Mucosa of descending colon (tissue), 3 donors: ENCODE results near the gene VEGFB. TPM values are rescaled to one million over a fixed set of nuclear protein-coding genes. Genes with fewer than 3 reads are reported as not detected.

ENCODE experiments used
- ATAC-seq: fragments of 200-7000 bp; cut with Tn5 transposase; one replicate; pipeline ENCODE4 v1.9.1; 2020; ENCODE audit warnings: mild to moderate bottlenecking, moderate library complexity
- DNase-seq, 3 donors: peaks; one replicate each; pipeline ENCODE4 v3.0.0-alpha.2; 2020
- H3K36me3 ChIP-seq: fragments of 200-600 bp; one replicate; pipeline ENCODE4 v1.8.0; 2021; ENCODE audit warnings: low read depth, mild to moderate bottlenecking
- H3K4me1 ChIP-seq: fragments of 200-600 bp; one replicate; pipeline ENCODE4 v1.8.0; 2021; ENCODE audit warnings: low read depth, mild to moderate bottlenecking
- H3K4me3 ChIP-seq: fragments of 200-600 bp; one replicate; pipeline ENCODE4 v1.8.0; 2021; ENCODE audit warnings: mild to moderate bottlenecking
- H3K9me3 ChIP-seq: fragments of 200-600 bp; one replicate; pipeline ENCODE4 v1.8.0; 2021; ENCODE audit warnings: mild to moderate bottlenecking
- CTCF ChIP-seq: fragments of 200-600 bp; IDR thresholded peaks from one replicate; pipeline ENCODE4 v1.8.0; 2022; ENCODE audit warnings: antibody characterized with exemption, mild to moderate bottlenecking
- intact Hi-C, 2 donors: fragments of 100-400 bp; cut with DNase I in 1 of 2; cut with micrococcal nuclease in 1 of 2; formaldehyde crosslinking; loops; one replicate each; pipeline versions ENCODE4 v1.11.0 to v1.11.1; 2022; cut with DNase I, micrococcal nuclease
- total RNA-seq, 3 donors: library from RNA; stranded (reverse); fragmentation: NEBNext Ultra II Directional in 2 of 3; extraction: Animal tissue kit (Norgen Biotek cat#: 25700) in 2 of 3; gene quantifications; one replicate each; pipeline versions ENCODE4 v1.2.1 to v1.2.4, GENCODE V29; 2021 to 2023
- donor health status: DM: no; HTN: no; CAD: no; lungs with moderate emphysema.
- donor health status: DM: no; HTN: no; CAD: no.
- donor health status: DM: no; HTN: yes; CAD: no.

The VEGFB gene
- total RNA-seq, 3 donors from 2014 or later, result 45.3 to 156 (median 45.6) TPM

DNA sequence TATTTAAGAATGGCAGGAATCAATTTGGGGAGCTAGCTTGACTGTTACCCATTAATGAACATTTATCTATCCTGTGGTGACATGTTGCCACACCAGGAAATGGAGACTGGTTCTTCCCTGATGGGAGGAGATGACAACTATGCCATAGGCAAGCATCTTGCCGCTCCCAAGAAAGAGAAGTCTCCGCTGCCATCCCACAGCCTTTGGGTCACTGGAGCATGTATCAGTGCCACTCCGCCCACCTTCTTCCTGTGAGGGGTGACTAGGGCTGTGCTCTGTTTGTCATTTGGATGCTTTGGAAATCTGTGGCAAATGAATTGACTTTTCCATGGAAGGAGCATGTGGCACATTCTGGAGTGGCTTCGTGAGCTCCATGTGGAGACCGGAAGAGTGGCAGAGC, 42.0 kb upstream of the VEGFB start:
- intact Hi-C loops, result no loop called here
- Histone ChIP-seq H3K4me1 (peaks cover 7% of the 10 kb centered on the region), H3K9me3 (no peaks in the 10 kb centered on the region), H3K4me3 (no peak overlapping the region), H3K36me3 (peaks cover 8% of the 10 kb centered on the region)
- no peak for ATAC-seq
- DNase-seq, result no peak
- no peak for TF ChIP-seq CTCF

DNA sequence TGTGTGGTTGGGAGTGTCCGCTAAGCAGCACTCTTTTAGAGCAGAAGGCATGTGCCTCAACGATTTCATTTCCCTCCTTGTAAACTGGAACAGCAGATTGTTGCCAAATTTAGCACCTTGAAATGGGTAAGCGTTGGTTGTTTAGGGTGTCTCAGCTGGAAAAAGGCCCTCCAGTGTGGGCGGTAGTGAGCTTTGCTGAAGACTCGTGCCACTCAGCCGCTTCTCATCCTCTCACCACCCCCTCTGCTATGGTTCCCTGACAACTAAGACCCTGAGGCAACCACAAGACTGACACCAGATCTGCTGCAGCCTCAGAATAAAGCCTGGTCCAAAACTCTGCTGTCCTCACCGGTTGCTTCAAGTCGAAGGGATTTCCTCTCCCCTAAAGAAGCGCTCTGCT, 37.8 kb upstream of the VEGFB start:
- Histone ChIP-seq H3K36me3 (peaks cover 11% of the 10 kb centered on the region), H3K4me1 (no peaks in the 10 kb centered on the region), H3K4me3 (no peak overlapping the region), H3K9me3 (no peaks in the 10 kb centered on the region)
- intact Hi-C loops, result no loop called here
- no peak for ATAC-seq
- no peak for TF ChIP-seq CTCF
- DNase-seq, result no peak

GRCh38 chr11:64198511-64198910, 35.9 kb upstream of the VEGFB start:
- H3K4me1 ChIP-seq, result no peaks in the 10 kb centered on the region
- intact Hi-C loops, result no loop called here
- DNase-seq (no peak), ATAC-seq (no peak)
- no peaks in the 10 kb centered on the region for H3K9me3 ChIP-seq
- peaks cover 22% of the 10 kb centered on the region for H3K36me3 ChIP-seq
- TF ChIP-seq CTCF, result no peak
- no peak overlapping the region for H3K4me3 ChIP-seq

DNA sequence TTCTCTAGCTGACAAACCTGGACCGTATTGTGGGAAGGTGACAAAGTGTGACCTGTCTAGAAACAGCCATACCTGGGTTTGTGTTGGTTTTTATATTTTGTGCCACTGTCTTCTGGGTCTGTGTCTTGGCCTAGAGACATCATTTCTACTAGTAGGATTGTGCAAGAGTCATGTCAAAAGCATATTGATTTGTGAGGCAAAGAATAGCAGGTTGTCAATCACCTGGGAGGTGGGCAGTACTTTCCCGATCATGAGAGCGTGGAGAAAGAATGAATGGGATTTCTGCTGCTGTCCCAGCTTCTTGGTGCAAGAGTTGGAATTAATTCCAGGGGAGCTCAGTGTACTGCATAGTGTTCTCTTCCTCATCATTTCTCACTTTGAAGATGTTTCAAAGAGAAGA, 32.8 kb upstream of the VEGFB start:
- DNase-seq (no peak), ATAC-seq (no peak)
- Histone ChIP-seq H3K36me3 (peaks cover 14% of the 10 kb centered on the region), H3K4me1 (peaks cover 24% of the 10 kb centered on the region), H3K9me3 (no peaks in the 10 kb centered on the region), H3K4me3 (no peak overlapping the region)
- no peak for TF ChIP-seq CTCF
- intact Hi-C loops, result loop anchor here in 1 of 2 donors (10.0 kb wide), 1 partner anchor 103 kb away; the partner anchor contains the start of genes CATSPERZ and ESRRA

DNA sequence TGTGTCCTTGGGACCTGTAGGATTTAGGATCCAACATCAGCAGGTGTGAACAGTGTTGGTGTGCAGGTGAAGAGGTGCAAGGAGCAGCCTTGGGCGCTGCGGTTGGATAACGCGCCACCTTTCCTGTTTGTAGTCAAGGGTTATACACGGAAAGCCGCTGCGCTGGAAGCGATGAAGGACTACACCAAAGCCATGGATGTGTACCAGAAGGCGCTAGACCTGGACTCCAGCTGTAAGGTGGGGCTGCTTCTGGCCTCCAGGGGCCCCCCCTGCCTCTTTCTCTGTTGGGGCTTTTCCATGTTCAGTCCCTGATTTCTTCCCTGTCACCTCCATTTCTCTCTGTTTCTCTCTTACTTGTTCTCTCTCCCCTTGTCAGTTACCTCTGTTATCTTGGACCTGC, 31.4 kb upstream of the VEGFB start:
- TF ChIP-seq CTCF, result no peak
- peaks cover 14% of the 10 kb centered on the region for H3K36me3 ChIP-seq
- no peak for ATAC-seq

More for the DNA sequence above, 31.4 kb upstream of the VEGFB start:
- H3K4me1 ChIP-seq, result peaks cover 29% of the 10 kb centered on the region
- intact Hi-C loops, result loop anchor here in 1 of 2 donors (10.0 kb wide), 1 partner anchor 102 kb away; the partner anchor contains the start of genes CATSPERZ and ESRRA
- H3K4me3 ChIP-seq, result no peak overlapping the region
- no peaks in the 10 kb centered on the region for H3K9me3 ChIP-seq
- no peak for DNase-seq
